GDM1 (cell line): ENCODE results near the gene ARHGAP35.
"Not testable (repeated sequence)": the region's sequence is repeated elsewhere in the genome, so short reads cannot be mapped to it uniquely, and the experiment has no call there.

Source experiments
- DNase-seq: peaks from one replicate; lab custom pipeline; 2025; lab: John Stamatoyannopoulos, UW

The ARHGAP35 gene

DNA sequence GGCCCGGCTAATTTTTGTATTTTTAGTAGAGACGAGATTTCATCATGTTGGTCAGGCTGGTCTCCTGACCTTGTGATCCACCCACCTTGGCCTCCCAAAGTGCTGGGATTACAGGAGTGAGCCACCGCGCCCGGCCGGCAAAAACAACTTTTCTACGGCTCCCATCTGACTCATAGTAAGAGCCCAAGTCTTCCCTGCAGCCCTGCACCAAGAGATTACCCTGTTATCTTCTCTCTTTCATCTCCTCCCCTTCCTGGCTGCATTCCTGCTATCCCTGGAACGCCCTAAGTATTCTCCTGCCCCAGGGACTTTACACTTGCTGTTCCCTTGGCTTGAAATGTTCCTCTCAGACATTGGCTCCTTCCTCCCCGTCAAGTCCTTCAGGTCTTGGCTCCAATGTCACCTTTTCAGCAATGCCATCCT, 16.7 kb upstream of the ARHGAP35 start:
- DNase-seq = no peak

DNA sequence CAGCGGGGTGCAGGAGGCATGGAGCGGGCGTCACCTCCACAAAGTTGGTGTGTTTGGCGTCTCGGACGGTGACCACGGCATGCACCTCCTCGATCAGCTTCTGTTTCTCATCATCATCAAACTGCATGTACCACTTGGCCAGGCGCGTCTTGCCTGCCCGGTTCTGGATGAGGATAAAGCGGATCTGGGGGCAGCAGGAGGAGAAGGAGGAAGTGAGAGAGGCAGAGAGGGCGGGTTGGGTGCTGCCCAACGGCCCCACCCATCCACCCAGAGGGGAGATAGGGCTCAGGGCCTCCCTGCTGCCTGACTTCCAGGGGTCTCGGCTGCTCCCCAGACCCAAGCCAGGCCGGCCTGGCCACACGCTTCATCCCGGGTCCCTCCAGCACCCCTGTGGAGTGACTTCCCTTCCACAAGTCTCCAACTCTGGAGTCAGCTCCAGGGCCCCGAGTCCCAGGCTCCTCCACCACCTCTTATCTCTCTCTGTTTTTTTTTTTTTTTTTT, 14.8 kb upstream of the ARHGAP35 start:
- DNase-seq = no peak

DNA sequence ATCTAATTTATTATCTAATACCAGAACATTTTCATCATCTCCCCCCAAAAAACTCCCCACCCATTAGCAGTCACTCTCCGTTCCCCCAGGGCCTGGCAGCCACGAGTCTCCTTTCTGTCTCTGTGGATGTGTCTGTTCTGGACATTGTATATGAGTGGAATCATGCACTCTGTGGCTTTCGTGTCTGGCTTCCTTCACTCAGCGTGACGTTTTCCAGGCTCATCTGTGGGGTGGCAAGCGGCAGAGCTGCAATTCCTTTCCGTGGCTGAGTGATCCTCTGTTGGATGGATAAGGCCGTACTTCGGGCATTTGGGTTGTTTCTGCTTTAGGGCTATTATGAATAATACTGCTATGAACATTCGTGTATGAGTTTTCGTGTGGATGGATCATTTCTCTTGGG, 13.3 kb upstream of the ARHGAP35 start:
- DNase-seq = no peak

DNA sequence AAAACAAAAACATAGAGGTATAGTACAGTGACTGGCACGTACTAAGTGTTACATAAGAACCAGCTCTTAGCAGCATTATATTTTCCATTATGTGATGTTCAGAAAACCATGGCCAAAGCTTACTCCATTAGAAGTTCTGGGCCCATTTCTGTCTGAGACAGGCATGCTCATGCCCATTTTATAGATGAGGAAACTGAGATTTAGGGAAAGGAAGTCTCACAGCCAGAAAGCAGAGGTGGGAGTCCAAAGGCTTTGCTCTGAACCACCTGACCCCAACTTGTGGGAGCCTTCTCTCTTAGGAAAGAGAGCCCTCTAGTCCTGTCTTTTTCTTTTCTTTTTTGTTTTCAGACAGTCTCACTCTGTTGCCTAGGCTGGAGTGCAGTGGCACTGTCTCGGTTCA, 12.4 kb upstream of the ARHGAP35 start:
- DNase-seq = no peak

DNA sequence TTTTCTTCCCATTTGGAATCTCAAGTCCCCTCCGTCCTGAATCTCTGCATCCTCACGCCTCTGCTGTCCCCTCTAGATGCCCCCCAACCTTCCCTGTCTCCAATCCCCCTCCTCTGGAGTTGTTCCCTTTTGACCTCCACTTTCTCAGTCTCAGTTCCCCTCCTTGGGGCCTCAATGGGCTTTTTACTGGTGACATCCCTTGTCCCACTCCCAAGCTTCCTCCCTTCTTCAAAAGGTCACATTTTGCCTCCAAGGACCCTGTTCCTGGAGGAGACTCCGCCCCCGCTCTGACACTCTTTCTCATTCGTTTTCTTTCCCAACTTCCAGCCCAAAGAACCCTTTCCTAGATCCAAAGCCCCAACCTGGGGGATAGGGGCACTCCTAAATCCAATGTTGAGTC, 11.2 kb upstream of the ARHGAP35 start:
- DNase-seq = no peak

DNA sequence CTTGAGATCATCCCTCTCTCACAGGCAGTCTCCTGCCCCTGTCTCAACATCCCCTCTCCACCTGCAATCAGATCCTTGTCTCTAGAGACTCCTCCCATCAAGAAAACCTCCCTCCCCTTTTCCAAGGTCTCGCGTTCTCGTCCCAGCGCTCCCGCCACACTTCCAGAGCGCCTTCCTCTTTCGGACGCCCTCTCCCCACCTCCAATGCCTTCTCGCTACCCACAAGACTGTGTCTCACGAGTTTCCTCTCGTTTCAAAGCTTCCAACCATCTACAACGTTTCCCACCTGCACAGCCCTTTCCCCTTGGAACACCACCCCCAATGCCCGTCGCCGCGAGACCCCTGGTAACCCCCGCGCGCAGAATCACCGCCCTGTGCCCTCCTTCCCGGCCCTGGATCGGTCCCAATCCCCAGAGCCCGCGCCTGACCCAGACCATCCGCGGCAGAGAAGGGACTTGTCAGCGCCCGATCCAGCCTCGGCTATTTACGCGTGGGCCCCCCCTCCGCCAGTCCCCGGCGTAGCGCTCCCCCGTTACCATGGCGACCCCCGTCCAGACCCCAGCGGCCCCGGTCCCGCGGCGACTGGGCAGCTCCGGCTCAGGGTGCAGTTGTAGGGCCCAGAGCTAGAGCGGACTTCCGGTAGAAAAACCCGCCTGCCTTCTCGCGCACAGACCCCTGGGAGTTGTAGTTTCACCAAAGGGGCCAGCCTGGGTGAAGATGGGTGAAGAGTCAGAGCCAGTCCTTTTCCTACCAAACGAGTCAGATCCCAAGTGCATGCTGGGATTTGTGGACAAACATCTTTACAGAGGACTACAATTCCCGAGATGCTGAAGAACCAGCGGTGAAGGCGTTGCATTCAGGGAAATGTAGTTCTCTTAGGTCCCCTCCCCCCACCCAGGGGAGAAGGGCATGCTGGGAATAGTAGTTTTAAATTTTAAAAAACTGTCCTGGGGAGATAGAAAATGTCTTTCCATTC, 10.3 kb upstream of the ARHGAP35 start, which contains the start of gene AP2S1:
TSS of gene AP2S1 (minus strand) at position 619 of the 976 bp plus-strand sequence. CDS start at position 539, 80 bp downstream.
- DNase-seq = peak; percentile 91

DNA sequence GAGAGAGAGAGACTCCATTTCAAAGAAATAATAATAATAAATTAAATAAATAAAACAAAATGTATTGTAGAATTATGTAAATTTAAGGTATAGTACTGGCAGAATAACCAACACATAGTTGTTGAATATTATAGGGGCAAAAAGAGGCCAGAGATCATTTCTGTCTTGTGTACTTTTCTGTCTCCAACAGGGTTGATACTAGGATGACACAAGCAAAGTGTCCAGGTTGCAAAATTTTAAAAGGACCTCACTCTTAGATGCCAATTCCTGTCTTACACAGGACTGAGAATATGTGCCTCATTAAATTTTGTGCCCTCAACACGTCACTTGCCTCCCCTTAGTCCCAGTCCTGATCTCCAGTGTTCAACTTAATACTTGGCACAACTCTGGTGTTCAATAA, 8.0 kb upstream of the ARHGAP35 start:
- no peak for DNase-seq

DNA sequence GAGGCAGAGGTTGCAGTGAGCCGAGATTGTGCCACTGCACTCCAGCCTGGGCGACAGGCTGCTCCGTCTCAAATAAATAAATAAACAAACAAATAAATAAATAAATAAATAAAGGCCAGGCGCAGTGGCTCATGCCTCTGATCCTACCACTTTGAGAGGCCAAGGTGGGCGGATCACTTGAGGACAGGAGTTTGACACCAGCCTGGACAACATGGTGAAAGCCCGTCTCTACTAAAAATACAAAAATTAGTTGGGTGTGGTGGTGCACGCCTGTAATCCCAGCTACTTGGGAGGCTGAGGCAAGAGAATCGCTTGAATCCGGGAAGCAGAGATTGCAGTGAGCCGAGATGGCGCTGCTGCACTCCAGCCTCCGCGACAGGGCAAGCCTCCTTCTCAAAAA, 6.1 kb upstream of the ARHGAP35 start:
- not testable (repeated sequence) for DNase-seq

DNA sequence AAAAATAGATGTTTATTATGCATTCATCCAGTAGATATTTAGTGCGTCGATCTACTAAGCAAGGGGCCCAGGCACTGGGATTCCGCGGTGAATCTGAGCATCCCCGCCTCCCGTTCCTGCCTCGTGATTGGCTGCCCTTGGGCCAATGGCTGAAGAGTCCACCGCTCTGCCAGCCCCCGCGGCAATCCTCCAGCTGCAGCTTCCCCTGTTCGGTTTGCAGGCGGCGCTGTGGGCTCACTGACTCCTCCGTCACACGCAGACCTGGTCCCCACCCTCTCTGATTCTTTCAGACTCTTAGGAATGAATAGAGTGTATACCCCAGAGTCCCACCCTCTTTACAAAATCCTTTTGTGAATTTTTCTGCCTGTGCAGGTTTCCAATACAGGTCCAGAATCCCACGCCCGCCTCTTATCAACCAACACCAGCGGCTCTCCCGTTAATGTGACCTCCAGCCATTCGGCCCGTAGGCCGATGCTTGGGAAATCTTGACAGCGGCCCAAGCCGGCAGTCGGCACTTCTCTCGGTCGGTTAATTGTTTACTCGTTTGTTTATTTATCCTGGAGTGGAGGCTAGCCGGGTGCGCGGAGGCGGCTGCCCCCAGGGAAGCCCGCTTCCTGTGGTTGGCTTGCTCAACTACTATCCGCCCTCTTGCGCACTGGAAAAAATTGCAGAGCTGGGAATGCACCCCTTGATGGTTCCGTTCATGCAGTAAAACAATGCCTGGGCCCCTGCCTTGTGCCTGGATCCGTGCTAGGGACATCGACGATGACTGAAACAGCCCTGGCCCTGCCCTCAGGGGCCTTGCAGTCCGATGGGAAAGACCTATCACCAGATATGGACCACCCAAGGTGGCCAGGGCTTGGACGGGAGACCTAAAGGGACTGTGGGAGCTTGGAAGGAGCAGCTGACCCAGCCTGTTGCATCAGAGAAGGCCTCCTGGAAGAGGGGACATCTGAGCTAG, 4.5 kb upstream of the ARHGAP35 start:
- DNase-seq = peak; percentile 85

DNA sequence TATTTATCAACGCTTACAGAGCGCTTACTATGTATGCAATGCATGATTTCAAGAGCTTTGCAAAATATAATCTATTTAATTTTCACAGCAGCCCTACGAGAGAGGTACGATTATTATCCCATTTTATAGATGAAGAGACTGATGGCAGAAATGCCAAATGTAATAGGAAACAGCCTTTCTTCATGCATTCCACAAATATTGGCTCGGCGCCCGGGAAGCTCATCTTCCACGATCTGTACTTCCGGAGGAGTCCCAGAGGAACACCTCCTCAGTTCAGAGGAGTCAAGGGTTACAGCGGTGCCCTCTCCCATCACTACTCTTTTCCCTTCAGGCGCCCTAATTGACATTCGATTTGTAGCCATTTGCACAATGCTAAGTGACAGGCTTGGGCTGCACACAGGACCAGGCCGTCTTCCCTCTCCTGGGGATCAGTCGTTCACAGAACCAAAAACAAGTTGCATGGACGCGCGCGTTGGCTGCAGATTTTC, 1.1 kb upstream of the ARHGAP35 start:
- DNase-seq = no peak

DNA sequence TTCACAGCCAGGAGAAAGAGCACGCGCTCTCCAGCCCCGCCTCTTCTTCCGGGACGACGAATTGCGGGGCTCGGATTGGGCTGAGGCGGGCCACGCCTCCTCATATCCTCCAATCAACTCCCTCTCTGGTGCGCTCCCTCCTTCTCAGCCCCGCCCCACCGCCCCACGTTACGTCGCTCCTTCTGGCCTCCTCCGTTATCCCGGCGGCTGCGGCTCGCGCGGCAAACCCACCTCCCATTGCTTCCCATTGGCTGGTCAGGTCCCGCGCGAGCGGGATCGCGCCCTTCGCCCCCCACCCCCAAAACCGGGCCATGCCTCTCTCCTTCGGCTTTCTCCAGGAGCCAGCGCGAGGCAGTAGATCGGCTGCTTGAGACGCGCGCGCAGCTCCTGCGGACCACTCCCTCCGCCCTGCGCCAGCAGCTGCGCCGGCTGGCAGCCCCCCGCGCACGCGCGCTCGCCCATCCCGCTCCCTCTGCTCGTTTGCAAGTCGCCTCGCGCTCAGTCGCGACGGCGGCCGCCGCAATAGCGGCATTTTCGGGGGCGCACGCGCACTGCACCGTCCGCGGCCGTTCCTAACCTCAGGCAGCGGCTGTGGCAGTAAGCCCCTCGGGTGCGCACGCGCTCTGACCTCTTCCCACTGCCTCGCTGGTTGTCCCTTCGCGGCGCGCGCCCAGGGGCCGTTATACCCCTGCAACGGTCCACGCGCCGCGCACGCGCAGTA, 512 bp upstream of the ARHGAP35 start:
- DNase-seq = peak; percentile 99

DNA sequence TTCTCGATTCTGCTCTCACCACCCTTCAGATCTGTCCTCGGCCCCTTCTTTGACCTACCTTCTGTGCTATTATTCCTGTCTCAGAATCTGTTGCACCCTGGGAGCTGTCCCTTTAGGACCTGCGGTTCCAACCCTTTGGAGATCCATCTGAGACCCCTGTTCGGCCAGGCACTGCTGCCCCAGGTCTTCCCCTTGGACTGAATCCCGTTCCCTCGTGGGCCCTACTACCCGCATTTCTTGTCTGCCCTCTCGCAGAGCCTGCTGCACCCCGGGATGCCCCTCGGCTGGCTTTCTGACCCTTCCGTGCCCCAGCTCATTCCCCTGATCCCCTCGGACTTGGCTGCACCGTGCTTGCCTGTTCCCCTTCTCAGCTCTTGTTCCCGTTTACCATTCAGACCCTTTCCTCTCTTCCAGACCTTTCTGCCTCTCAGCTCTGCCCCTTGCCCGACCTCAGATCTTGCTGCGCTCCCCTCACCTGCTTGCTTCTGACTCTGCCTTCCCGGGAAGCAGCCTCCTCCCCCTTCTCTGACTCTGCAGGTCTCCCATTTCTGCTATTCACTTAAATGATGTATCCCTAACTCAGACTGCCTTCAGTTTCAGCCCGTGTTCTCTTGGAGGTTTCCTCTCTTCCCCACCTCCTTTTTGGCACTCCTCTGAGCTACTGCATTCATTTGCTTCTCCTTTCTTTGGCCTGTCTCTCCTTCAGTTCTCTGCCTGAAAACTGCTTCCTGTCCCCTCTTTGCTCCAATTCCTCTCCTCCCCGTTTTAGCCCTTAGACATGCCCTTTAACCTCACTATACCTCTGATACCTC, 1.1 kb downstream of the ARHGAP35 start:
- DNase-seq = peak; percentile 6

DNA sequence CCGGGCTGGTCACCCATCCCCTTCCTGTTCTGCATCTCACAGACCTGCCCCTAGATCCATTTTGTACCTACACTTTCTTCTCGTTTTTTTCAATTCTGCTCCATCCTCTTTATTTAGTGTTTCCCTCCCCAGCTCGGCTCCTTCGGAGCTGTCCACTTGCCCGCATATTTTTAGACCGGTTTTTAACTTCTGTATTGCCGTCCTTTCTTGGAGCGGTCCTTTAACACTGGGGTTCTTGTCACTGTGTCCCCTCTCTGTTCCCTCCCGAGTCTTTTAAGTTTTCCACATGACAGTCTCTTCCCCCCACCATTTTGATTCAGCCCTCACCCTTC, 1.7 kb downstream of the ARHGAP35 start:
- DNase-seq = no peak

DNA sequence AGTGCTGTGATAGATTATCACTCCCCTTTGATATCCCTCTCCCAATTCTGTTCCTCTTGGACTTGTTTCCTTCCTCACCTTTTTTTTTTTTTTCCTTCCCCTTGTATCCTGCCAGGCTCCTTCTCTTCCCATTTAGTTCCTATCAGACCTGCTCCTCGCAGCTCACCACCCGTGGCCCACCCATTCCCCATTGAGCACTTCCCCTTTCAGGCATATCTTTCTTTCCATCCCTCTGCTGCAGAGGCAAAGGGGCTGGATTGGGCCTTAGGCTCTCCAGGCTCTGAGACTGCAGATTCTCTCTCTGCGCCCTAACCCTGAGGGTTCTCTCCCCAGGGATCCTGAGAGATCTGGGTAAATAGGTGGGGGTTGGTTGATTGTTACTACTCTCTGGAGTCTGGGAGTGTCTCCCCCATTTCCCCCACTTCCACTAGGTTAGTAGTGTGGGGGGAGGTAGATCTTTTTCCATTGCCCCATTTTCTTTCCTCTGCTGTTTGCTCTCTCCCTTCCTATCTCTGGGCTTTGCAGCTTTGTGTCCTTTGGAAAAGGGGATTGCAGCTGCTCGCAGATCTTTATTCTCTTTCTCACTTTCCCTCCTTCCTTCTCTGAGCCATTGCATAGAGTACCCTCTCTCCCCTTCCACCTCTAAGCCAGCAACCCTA, 2.3 kb downstream of the ARHGAP35 start:
- peak; percentile 22 for DNase-seq

DNA sequence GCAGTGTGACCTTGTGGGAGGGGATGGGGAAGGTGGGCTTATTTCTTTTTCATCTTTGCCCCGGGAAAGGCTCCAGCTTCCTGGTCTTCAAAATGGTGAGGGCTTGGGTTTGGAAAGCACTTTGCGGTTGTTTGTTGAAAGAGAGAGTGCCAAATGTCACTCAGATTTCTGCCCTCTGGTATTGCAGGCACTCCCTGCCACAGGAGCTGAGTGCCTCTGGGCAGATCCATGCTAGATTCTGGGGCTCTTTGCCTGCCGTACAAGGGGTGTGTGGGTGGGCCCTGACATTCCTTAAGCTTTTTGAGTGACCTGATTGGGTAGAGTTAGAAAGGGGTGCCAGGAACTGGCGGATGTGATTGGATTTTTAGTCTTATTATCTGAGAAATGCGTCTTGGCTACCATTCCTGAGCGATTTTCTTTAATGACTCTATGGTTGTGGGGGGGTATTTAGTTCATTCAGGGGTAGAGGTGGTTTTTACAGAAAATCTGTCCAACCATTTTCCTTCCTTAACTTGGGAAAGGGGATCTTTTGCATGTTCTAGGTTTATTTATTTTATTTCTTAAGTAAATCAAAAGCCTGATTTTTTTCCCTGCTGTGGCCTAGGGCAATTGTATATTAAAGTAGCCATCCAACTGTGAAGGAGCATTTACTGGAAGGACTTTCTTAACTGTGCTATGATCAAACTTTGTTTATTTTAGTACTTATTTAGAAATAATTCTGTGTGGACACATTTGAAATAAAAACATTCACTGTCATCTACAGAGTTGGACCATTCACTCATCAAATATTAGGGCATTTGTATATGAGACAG, 3.2 kb downstream of the ARHGAP35 start:
- no peak for DNase-seq

DNA sequence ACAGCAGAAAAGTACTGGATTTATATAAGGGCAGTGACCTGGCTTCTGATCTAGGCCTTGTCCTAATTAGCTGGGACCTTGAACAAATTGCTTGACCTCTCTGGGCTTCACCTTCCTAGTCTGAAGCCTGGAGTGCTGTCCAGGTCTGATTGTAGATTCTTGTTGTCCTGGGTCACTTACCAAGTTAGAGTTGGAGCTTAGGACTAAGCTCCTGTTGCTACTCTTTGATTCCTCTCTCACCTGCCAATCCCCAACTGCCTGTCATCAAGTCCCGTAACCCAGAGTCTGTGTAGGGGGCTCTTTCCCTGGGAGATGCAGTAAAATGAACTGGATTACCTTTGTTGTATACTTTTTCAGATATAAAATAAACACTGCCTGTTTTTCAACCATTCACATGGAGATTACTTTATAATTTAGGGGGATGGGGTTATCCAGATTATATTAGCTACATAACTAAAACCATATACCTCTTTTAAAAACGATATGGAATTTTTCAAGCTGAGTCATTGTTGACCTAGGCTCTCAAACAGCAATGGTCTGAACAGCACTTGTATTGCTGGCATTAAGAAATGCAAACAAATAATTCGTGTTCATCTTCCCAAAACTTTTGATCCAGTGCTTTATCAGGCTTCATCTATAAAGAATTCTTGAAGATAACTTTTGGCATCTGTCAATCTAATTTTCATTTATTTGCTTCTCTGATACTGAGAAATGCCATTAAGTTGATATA, 5.8 kb downstream of the ARHGAP35 start:
- no peak for DNase-seq

DNA sequence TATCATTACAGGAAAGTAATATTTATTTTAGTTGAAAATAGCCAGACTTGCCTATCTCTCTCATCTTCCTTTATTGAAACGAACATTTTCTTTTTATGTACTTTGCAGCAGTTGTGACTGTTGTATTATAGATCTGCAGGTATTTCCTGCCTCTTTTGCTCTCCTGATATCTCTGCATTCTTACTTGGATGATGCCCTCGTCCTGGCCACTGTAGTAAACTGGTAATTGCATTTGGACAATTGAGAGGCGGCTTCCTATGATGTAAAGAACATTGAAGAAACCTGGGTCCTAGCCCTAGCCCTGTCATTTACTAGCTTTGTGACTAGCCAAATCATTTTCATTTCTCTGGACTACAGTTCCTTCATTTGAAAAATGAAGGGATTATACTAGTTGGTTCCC, 6.4 kb downstream of the ARHGAP35 start:
- no peak for DNase-seq

DNA sequence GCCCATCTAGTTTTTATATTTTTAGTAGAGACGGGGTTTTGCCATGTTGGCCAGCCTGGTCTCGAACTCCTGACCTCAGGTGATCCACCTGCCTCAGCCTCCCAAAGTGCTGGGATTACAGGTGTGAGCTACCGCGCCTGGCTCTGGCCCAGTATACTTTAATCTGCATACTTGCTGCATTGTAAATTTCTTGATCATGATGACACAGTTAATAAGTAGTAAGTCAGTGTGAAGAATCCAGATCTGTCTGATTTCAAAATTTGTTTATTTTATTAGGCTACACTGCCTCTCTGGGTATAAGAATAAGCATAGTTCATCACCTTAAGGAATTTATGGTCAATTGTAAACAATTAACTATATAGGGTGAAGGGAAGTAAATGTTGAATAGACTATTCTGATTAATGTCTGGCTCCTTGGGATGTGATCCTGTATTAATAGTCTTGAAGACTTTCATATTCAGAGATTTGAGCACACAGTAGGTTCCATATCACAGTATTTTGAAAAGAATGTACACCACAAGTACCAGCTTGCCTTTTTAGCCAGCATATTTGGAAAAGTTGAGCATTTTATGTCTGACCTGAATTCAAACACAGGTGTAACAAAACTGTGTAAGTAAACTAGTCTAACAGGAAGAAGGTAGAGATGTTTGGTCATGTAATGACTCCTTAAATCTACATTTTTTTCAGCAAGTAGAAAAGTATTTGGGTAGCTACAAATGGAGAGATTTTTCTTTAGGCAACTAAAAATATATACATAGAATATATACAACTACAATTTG, 7.4 kb downstream of the ARHGAP35 start:
- no peak for DNase-seq
